Vagina (tissue), 2 donors: ENCODE data around the gene ATP2B2. TPM values are rescaled to one million over a fixed set of nuclear protein-coding genes. Genes with fewer than 3 reads are reported as not detected.

Experiments
- DNase-seq, 2 donors: peaks; one replicate each; pipeline ENCODE4 v3.0.0-alpha.2; 2017; ENCODE audit errors: extremely low spot score in 2 of 2
- H3K27ac ChIP-seq: fragments of 200-600 bp; sonication (generic); one replicate; pipeline ENCODE4 v1.5.1; 2019
- H3K27me3 ChIP-seq: fragments of 200-600 bp; sonication (generic); one replicate; pipeline ENCODE4 v1.5.1; 2019
- H3K36me3 ChIP-seq, 2 donors: fragments of 200-600 bp; sonication (generic); one replicate each; pipeline ENCODE4 v1.5.1; 2017 to 2019
- H3K4me1 ChIP-seq: fragments of 200-600 bp; sonication (generic); one replicate; pipeline ENCODE4 v1.5.1; 2019
- H3K4me3 ChIP-seq, 2 donors: fragments of 200-600 bp; sonication (generic); 1 replicate in 1 of 2; 2 replicates in 1 of 2; pipeline ENCODE4 v1.5.1; 2016 to 2019
- H3K9me3 ChIP-seq: fragments of 200-600 bp; sonication (generic); one replicate; pipeline ENCODE4 v1.5.1; 2019
- POLR2A ChIP-seq, 2 donors: fragments of 450-650 bp; IDR thresholded peaks; one replicate each; pipeline ENCODE4 v1.6.1; 2017; ENCODE audit warnings: antibody characterized with exemption in 2 of 2, mild to moderate bottlenecking in 2 of 2, moderate library complexity in 2 of 2
- POLR2AphosphoS5 ChIP-seq, 2 donors: sonication (generic); formaldehyde crosslinking; IDR thresholded peaks; one replicate each; pipeline ENCODE4 v1.9.0; 2017; ENCODE audit warnings: antibody characterized with exemption in 2 of 2, mild to moderate bottlenecking in 2 of 2, low read depth in 1 of 2; ENCODE audit not compliant: insufficient read depth in 1 of 2
- intact Hi-C: fragments of 100-400 bp; cut with DNase I; formaldehyde crosslinking; loops from one replicate; pipeline ENCODE4 v1.15.1; 2023
- total RNA-seq: library from RNA; depleted of rRNA; stranded (reverse); fragments of >200 nt; gene quantifications from one replicate; pipeline ENCODE4 v1.2.3, GENCODE V29; 2016
- TF ChIP-seq, protein P1 (sequence below), 3 experiments: fragments of 450-650 bp in 2 of 3; fragments of 200-600 bp in 1 of 3; sonication (generic) in 1 of 3; IDR thresholded peaks; one replicate each; pipeline ENCODE4 v1.5.1; 2017 to 2019; ENCODE audit warnings: antibody characterized with exemption in 3 of 3, mild to moderate bottlenecking in 2 of 3, moderate library complexity in 2 of 3

ATP2B2 gene
- total RNA-seq, 1 donor from 2014 or later: 0.25 TPM

DNA sequence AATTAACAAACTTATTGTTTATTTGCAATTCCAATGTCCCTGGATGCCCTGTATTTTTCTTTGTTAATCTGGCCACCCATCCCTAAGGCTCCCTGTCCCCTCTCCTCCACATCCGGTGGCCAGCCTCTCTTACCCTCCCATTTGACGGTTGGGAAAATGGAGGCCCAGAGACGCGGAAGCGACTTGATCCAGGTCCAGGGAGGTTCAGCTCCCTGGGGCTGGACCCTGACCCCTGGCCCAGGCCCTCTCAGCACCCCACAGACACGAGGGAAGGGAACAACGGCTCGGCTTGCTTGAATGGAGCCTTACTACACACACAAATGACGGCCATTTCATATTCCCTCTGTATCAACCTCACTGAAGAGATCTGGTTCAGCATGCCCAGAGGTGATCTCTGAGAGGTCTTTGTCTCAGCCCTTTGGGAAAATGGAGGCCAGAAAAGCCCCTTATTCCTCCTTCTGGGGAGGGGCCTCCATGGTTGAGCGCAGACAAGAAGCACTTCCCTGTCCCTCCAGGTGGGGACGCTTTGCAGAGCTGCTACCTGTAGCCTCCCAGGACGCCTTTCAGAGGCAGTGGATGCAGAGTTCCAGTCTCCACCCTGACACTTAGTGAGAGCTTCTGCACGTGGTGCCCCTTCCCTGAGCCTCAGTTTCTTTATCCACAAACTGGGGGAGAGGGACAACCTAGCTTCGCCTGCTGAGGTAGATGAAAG lies 82.1 kb downstream of the ATP2B2 start:
- no peaks in the 10 kb centered on the region for H3K4me1 ChIP-seq
- no peak overlapping the region for H3K27ac ChIP-seq
- H3K36me3 ChIP-seq: no peaks in the 10 kb centered on the region
- no peaks in the 10 kb centered on the region for H3K9me3 ChIP-seq
- TF ChIP-seq POLR2A (IDR thresholded peaks at IDR 0.05): no peak
- TF ChIP-seq POLR2AphosphoS5 (IDR thresholded peaks at IDR 0.05; ENCODE audit: insufficient read depth in 1 of 2, low read depth in 1 of 2): no peak
- TF ChIP-seq, protein P1, sequence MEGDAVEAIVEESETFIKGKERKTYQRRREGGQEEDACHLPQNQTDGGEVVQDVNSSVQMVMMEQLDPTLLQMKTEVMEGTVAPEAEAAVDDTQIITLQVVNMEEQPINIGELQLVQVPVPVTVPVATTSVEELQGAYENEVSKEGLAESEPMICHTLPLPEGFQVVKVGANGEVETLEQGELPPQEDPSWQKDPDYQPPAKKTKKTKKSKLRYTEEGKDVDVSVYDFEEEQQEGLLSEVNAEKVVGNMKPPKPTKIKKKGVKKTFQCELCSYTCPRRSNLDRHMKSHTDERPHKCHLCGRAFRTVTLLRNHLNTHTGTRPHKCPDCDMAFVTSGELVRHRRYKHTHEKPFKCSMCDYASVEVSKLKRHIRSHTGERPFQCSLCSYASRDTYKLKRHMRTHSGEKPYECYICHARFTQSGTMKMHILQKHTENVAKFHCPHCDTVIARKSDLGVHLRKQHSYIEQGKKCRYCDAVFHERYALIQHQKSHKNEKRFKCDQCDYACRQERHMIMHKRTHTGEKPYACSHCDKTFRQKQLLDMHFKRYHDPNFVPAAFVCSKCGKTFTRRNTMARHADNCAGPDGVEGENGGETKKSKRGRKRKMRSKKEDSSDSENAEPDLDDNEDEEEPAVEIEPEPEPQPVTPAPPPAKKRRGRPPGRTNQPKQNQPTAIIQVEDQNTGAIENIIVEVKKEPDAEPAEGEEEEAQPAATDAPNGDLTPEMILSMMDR (IDR thresholded peaks at IDR 0.05): no peak
- H3K4me3 ChIP-seq: no peak overlapping the region
- DNase-seq: no peak
- no peaks in the 10 kb centered on the region for H3K27me3 ChIP-seq
- intact Hi-C loops: no loop called here

DNA sequence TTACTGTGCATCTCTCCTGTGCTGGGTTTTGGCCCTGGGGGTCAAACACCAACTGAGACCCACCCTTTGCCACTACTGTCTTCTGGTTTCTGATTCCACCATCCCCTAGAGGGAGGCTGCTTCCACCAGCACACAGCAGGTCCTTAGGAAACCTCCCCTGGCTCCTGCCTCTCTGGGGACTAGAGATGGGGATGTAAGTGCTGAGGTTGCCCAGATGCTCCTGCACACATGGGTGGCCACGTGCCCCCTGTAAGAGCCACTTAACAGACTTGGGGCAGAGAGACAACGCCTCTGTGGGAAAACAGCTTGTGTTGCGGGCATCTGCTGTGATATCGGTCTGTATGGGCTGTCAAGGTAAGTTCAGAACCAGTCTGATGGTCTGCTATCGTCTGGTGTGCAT lies 83.4 kb downstream of the ATP2B2 start:
- H3K27ac ChIP-seq: no peak overlapping the region
- DNase-seq: no peak
- intact Hi-C loops: no loop called here
- no peaks in the 10 kb centered on the region for H3K9me3 ChIP-seq
- no peak overlapping the region for H3K4me3 ChIP-seq
- no peaks in the 10 kb centered on the region for H3K36me3 ChIP-seq
- TF ChIP-seq, protein P1 (IDR thresholded peaks at IDR 0.05): no peak
- TF ChIP-seq POLR2AphosphoS5 (IDR thresholded peaks at IDR 0.05; ENCODE audit: insufficient read depth in 1 of 2, low read depth in 1 of 2): no peak
- no peaks in the 10 kb centered on the region for H3K4me1 ChIP-seq
- no peaks in the 10 kb centered on the region for H3K27me3 ChIP-seq

DNA sequence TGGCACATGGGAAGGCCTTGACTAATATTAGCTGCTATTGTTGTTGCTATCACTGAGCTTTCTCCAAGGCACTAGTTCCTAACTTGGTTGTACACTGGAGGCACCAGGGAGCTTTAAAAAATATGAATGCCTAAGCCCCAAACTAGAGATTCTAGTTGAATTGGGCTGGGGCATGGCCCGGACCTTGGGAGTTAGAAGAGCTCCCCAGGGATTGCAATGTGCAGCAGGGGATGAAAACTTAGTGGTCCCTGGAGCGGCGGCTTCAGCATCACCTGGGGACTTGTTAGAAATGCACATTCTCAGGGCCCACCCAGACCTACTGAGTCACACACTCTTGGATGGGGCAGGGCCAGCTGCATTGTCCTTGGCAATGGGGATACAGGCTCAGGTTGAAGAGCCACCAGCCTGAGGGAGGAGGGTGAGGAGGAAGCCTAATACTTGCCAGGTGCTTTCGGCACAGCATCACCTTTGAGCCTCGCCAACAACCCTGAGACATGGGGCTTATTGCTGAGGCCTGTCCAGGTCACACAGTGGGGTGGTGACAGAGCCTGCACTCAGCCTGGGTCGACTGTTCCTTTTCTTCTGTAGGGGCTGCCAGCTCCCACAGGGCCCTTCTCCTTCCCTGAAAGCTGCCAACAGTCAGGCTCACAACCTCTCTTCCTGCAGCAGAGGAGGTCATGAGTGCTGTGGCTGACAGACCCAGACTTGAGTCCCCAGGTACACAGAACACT lies 84.5 kb downstream of the ATP2B2 start:
- H3K9me3 ChIP-seq: no peaks in the 10 kb centered on the region
- H3K4me3 ChIP-seq: no peak overlapping the region
- intact Hi-C loops: no loop called here
- no peak overlapping the region for H3K27ac ChIP-seq
- H3K4me1 ChIP-seq: no peaks in the 10 kb centered on the region
- DNase-seq: no peak
- H3K27me3 ChIP-seq: no peaks in the 10 kb centered on the region
- H3K36me3 ChIP-seq: no peaks in the 10 kb centered on the region
- TF ChIP-seq, protein P1 (IDR thresholded peaks at IDR 0.05): no peak

DNA sequence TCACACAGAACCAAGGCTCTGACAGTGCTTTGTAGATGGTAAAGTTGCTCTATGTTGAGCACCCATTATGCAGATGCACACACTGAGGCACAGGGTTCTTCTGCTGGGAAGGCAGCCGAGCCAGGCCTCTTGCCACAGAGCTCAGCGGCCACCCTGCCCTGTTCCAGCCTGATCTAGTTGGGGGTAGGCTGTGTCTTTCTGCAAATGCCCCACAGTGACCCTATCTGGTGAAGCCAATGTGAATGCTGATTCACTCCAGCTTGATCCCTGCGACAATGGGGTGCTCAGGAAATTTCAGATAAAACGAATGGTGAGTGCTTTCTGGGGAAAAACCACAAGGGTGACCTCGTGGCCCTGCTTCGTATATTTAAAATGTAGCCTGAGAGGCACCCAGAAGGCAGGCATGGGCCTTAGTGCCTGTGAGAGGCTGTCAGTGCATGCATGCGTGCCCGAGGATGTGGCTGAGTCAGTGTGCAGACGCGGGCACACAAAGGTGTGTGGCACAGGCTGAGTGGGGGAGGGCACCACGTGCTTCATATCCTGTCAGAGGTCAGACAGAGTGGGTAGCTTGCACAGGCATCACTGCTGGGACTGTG lies 85.7 kb downstream of the ATP2B2 start:
- Histone ChIP-seq H3K27ac (no peak overlapping the region), H3K4me1 (no peaks in the 10 kb centered on the region), H3K27me3 (no peaks in the 10 kb centered on the region), H3K4me3 (no peak overlapping the region), H3K36me3 (no peaks in the 10 kb centered on the region), H3K9me3 (no peaks in the 10 kb centered on the region)
- no peak for DNase-seq
- TF ChIP-seq, protein P1 (IDR thresholded peaks at IDR 0.05): no peak
- TF ChIP-seq POLR2A (IDR thresholded peaks at IDR 0.05) (no peak), POLR2AphosphoS5 (IDR thresholded peaks at IDR 0.05; ENCODE audit: insufficient read depth in 1 of 2, low read depth in 1 of 2) (no peak)
- intact Hi-C loops: no loop called here

DNA sequence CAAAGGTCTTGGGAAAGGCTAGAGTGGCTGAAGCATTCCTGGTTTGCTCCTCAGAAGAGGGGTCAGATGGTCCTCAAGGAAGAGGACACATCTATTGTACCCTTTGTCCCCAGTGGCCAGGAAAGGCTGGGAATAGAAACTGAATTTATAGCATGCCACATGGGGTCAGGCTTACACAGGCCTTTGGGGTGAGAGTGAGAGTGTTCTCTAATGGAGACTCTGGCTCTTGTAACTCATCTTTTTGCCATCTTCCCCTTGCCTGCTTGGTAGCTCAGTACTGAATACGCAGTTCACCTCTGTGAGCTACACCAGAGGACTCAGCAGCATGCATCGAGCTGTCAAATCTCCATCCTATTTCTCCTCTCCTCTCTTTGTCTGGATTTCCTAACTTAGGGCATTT lies 87.5 kb downstream of the ATP2B2 start:
- intact Hi-C loops: no loop called here
- no peak for TF ChIP-seq POLR2A (IDR thresholded peaks at IDR 0.05)
- TF ChIP-seq, protein P1 (IDR thresholded peaks at IDR 0.05): no peak
- no peak for DNase-seq
- Histone ChIP-seq H3K4me3 (no peak overlapping the region), H3K36me3 (no peaks in the 10 kb centered on the region), H3K4me1 (no peaks in the 10 kb centered on the region), H3K9me3 (no peaks in the 10 kb centered on the region), H3K27ac (no peak overlapping the region), H3K27me3 (no peaks in the 10 kb centered on the region)
